HepG2 (cell line): ENCODE measurements around the gene LAMTOR2. TPM values are rescaled to one million over a fixed set of nuclear protein-coding genes. Genes with fewer than 3 reads are reported as not detected.

Experiments used
- EEA1 ChIP-seq: sonication (generic); formaldehyde crosslinking; IDR thresholded peaks from 2 replicates; pipeline ENCODE4 v1.5.1; 2020; ENCODE audit warnings: mild to moderate bottlenecking, missing genetic modification reagents, borderline replicate concordance
- FIP1L1 ChIP-seq: fragments of 200-400 bp; formaldehyde crosslinking; IDR thresholded peaks from 2 replicates; pipeline ENCODE4 v1.6.1; 2018; ENCODE audit warnings: low read depth, mild to moderate bottlenecking, low read length, moderate library complexity, borderline replicate concordance; ENCODE audit not compliant: insufficient read depth
- HNRNPUL1 ChIP-seq: fragments of 200-400 bp; formaldehyde crosslinking; IDR thresholded peaks from 2 replicates; pipeline ENCODE4 v1.6.1; 2017; ENCODE audit warnings: low read depth, mild to moderate bottlenecking, low read length, moderate library complexity
- RELA ChIP-seq: sonication (generic); formaldehyde crosslinking; IDR thresholded peaks from 2 replicates; pipeline ENCODE4 v1.4.0; 2020; ENCODE audit warnings: missing genetic modification reagents
- REPIN1 ChIP-seq: sonication (generic); formaldehyde crosslinking; IDR thresholded peaks from 2 replicates; pipeline ENCODE4 v1.8.0; 2022; ENCODE audit warnings: missing genetic modification reagents, low read depth, mild to moderate bottlenecking, borderline replicate concordance
- TEAD3 ChIP-seq: optimal IDR thresholded peaks from 2 replicates; pipeline ENCODE3; 2016; ENCODE audit warnings: borderline replicate concordance
- TMF1 ChIP-seq: sonication (generic); formaldehyde crosslinking; IDR thresholded peaks from 2 replicates; pipeline ENCODE4 v1.8.1; 2022; ENCODE audit warnings: low read depth, missing genetic modification reagents
- ZFY ChIP-seq: sonication (generic); formaldehyde crosslinking; IDR thresholded peaks from 2 replicates; pipeline ENCODE4 v1.4.0; 2020; ENCODE audit warnings: missing genetic modification reagents
- ZMAT3 ChIP-seq: sonication (generic); formaldehyde crosslinking; conservative IDR thresholded peaks from 2 replicates; pipeline ENCODE4 v1.7.0; 2021; ENCODE audit warnings: missing genetic modification reagents
- ZMYM4 ChIP-seq: sonication (generic); formaldehyde crosslinking; IDR thresholded peaks from 2 replicates; pipeline ENCODE4 v1.8.1; 2023; ENCODE audit warnings: mild to moderate bottlenecking, missing genetic modification reagents
- ZNF333 ChIP-seq: sonication (generic); formaldehyde crosslinking; IDR thresholded peaks from 2 replicates; pipeline ENCODE4 v1.4.0; 2020; ENCODE audit warnings: mild to moderate bottlenecking, missing genetic modification reagents, borderline replicate concordance
- ZNF451 ChIP-seq: sonication (generic); formaldehyde crosslinking; IDR thresholded peaks from 2 replicates; pipeline ENCODE4 v1.5.0; 2020; ENCODE audit warnings: mild to moderate bottlenecking, missing genetic modification reagents
- ZNF501 ChIP-seq: sonication (generic); formaldehyde crosslinking; IDR thresholded peaks from 2 replicates; pipeline ENCODE4 v1.5.1; 2020; ENCODE audit warnings: mild to moderate bottlenecking, moderate library complexity, missing genetic modification reagents
- ZNF660 ChIP-seq: sonication (generic); formaldehyde crosslinking; IDR thresholded peaks from 2 replicates; pipeline ENCODE4 v1.5.1; 2020; ENCODE audit warnings: mild to moderate bottlenecking, low read depth, missing genetic modification reagents, borderline replicate concordance
- ZSCAN25 ChIP-seq: sonication (generic); formaldehyde crosslinking; IDR thresholded peaks from 2 replicates; pipeline ENCODE4 v1.8.0; 2022; ENCODE audit warnings: mild to moderate bottlenecking, missing genetic modification reagents
- polyA plus RNA-seq, 8 experiments: library from polyadenylated mRNA; depleted of rRNA in 3 of 8; stranded (reverse) in 7 of 8; unstranded in 1 of 8; fragments of >200 nt; fragmentation: Illumina TruSeq in 4 of 8; extraction: Trizol in 4 of 8; gene quantifications; 2 replicates each; pipeline versions ENCODE4 v1.2.1 to v1.2.3, GENCODE V29; 2011 to 2016; ENCODE audit warnings: low read depth in 4 of 8, missing spikeins in 1 of 8, mixed read lengths in 1 of 8; ENCODE audit not compliant: insufficient read depth in 1 of 8
- total RNA-seq, 5 experiments: library from RNA; depleted of rRNA; stranded (reverse); fragments of >200 nt; fragmentation: Illumina TruSeq; extraction: Trizol; gene quantifications; 2 replicates each; pipeline ENCODE4 v1.2.3, GENCODE V29; 2016; ENCODE audit warnings: low read depth in 1 of 5
- TF ChIP-seq, protein P1 (sequence below): sonication (generic); formaldehyde crosslinking; IDR thresholded peaks from 2 replicates; pipeline ENCODE4 v1.5.0; 2020; ENCODE audit warnings: mild to moderate bottlenecking, missing genetic modification reagents, borderline replicate concordance
- TF ChIP-seq, protein P2 (sequence below): sonication (generic); formaldehyde crosslinking; IDR thresholded peaks from 2 replicates; pipeline ENCODE4 v1.8.0; 2022; ENCODE audit warnings: missing genetic modification reagents, mild to moderate bottlenecking, moderate library complexity, borderline replicate concordance
- TF ChIP-seq, protein P3 (sequence below): IDR thresholded peaks from 2 replicates; pipeline ENCODE4 v1.6.1; 2016; ENCODE audit warnings: low read depth, borderline replicate concordance

Gene LAMTOR2
- total and polyA plus RNA-seq, 2 of the 13 experiments (the other 11 are each of a cell fraction or from before 2014, with no cell fraction given): 36.5 to 66.4 TPM

DNA sequence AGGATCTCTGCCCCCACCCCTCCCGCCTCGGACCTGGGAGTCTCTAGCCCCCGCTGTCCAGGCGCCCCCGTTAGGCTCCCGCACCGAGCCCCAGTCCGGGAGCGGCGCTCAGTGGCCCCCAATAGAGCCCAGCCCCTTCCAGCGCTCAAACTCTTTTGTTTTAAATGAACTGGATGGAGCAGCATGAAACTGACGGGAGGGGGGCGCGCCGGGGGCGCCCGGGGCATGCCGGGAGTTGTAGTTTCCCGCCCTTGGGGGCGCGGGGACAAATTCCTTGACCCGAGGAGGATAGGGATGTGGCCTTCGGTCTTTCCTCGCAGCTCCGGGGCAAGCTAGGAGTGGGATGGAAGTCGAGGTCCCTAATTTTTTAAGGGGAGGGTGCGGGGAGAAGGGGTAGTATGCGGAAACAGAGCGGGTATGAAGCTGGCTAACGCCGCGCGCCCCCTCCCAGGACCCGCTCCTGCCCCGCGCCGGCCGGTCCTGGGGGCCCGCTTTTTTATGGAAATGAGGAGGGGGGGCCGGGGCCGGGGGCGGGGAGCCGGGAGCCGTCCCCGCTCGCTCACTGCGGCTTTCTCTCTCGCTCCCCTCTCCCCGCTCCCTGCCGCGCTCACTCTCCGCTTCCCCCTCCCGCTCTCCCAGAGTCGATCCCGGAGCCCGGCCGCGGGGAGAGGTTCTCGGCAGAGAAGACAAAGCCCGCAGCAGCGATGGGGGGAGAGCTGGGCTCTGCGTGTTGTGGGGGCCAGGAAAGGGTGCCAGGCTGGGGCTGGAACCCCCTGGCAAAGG, 27.9 kb downstream of the LAMTOR2 start, which contains the start of gene MEX3A (continued):
- peak; percentile 65 for TF ChIP-seq ZFY (CRISPR knock-in tag)
- no peak for TF ChIP-seq ZNF660 (CRISPR knock-in tag)
- no peak for TF ChIP-seq REPIN1 (CRISPR knock-in tag)
- TF ChIP-seq EEA1 (CRISPR knock-in tag): no peak
- TF ChIP-seq ZNF451 (CRISPR knock-in tag): no peak
- TF ChIP-seq RELA (CRISPR knock-in tag): no peak
- TF ChIP-seq ZNF501: peak; percentile 39; the same call in 1 of the 2 replicates
- TF ChIP-seq ZSCAN25: no peak; the same call in none of the 2 replicates
- TF ChIP-seq, protein P1, sequence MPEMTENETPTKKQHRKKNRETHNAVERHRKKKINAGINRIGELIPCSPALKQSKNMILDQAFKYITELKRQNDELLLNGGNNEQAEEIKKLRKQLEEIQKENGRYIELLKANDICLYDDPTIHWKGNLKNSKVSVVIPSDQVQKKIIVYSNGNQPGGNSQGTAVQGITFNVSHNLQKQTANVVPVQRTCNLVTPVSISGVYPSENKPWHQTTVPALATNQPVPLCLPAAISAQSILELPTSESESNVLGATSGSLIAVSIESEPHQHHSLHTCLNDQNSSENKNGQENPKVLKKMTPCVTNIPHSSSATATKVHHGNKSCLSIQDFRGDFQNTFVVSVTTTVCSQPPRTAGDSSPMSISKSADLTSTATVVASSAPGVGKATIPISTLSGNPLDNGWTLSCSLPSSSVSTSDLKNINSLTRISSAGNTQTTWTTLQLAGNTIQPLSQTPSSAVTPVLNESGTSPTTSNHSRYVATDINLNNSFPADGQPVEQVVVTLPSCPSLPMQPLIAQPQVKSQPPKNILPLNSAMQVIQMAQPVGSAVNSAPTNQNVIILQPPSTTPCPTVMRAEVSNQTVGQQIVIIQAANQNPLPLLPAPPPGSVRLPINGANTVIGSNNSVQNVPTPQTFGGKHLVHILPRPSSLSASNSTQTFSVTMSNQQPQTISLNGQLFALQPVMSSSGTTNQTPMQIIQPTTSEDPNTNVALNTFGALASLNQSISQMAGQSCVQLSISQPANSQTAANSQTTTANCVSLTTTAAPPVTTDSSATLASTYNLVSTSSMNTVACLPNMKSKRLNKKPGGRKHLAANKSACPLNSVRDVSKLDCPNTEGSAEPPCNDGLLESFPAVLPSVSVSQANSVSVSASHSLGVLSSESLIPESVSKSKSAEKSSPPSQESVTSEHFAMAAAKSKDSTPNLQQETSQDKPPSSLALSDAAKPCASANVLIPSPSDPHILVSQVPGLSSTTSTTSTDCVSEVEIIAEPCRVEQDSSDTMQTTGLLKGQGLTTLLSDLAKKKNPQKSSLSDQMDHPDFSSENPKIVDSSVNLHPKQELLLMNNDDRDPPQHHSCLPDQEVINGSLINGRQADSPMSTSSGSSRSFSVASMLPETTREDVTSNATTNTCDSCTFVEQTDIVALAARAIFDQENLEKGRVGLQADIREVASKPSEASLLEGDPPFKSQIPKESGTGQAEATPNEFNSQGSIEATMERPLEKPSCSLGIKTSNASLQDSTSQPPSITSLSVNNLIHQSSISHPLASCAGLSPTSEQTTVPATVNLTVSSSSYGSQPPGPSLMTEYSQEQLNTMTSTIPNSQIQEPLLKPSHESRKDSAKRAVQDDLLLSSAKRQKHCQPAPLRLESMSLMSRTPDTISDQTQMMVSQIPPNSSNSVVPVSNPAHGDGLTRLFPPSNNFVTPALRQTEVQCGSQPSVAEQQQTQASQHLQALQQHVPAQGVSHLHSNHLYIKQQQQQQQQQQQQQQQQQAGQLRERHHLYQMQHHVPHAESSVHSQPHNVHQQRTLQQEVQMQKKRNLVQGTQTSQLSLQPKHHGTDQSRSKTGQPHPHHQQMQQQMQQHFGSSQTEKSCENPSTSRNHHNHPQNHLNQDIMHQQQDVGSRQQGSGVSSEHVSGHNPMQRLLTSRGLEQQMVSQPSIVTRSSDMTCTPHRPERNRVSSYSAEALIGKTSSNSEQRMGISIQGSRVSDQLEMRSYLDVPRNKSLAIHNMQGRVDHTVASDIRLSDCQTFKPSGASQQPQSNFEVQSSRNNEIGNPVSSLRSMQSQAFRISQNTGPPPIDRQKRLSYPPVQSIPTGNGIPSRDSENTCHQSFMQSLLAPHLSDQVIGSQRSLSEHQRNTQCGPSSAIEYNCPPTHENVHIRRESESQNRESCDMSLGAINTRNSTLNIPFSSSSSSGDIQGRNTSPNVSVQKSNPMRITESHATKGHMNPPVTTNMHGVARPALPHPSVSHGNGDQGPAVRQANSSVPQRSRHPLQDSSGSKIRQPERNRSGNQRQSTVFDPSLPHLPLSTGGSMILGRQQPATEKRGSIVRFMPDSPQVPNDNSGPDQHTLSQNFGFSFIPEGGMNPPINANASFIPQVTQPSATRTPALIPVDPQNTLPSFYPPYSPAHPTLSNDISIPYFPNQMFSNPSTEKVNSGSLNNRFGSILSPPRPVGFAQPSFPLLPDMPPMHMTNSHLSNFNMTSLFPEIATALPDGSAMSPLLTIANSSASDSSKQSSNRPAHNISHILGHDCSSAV (CRISPR knock-in tag): no peak
- TF ChIP-seq, protein P2, sequence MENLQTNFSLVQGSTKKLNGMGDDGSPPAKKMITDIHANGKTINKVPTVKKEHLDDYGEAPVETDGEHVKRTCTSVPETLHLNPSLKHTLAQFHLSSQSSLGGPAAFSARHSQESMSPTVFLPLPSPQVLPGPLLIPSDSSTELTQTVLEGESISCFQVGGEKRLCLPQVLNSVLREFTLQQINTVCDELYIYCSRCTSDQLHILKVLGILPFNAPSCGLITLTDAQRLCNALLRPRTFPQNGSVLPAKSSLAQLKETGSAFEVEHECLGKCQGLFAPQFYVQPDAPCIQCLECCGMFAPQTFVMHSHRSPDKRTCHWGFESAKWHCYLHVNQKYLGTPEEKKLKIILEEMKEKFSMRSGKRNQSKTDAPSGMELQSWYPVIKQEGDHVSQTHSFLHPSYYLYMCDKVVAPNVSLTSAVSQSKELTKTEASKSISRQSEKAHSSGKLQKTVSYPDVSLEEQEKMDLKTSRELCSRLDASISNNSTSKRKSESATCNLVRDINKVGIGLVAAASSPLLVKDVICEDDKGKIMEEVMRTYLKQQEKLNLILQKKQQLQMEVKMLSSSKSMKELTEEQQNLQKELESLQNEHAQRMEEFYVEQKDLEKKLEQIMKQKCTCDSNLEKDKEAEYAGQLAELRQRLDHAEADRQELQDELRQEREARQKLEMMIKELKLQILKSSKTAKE (CRISPR knock-in tag): no peak
- TF ChIP-seq ZMYM4: no peak
- no peak for TF ChIP-seq TMF1 (CRISPR knock-in tag)
- TF ChIP-seq TEAD3 (CRISPR knock-in tag): peak; percentile 48
- no peak for TF ChIP-seq FIP1L1
- TF ChIP-seq, protein P3, sequence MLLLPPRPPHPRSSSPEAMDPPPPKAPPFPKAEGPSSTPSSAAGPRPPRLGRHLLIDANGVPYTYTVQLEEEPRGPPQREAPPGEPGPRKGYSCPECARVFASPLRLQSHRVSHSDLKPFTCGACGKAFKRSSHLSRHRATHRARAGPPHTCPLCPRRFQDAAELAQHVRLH (CRISPR knock-in tag): no peak
- no peak for TF ChIP-seq ZMAT3 (CRISPR knock-in tag)
- no peak for TF ChIP-seq HNRNPUL1
- TF ChIP-seq ZNF333: no peak
